H9 (cell line): ENCODE measurements around the gene SMCP. TPM values are rescaled to one million over a fixed set of nuclear protein-coding genes. Genes with fewer than 3 reads are reported as not detected.

ENCODE experiments used
- DNase-seq: peaks from one replicate; pipeline ENCODE4 v3.0.0-alpha.2; 2017
- H2AFZ ChIP-seq: one replicate; pipeline ENCODE4 v1.6.1; 2013; ENCODE audit warnings: mild to moderate bottlenecking, low read length, control low read depth, moderate library complexity
- H2AK5ac ChIP-seq: 2 replicates; pipeline ENCODE4 v1.6.1; 2013; ENCODE audit warnings: low read length, control low read depth, mixed read lengths; ENCODE audit not compliant: insufficient read length
- H2BK120ac ChIP-seq: one replicate; pipeline ENCODE4 v1.6.1; 2013; ENCODE audit warnings: low read depth, mild to moderate bottlenecking, low read length, control low read depth, inconsistent platforms; ENCODE audit not compliant: poor library complexity, severe bottlenecking
- H2BK12ac ChIP-seq: 2 replicates; pipeline ENCODE4 v1.6.1; 2013; ENCODE audit warnings: low read length, control low read depth, mixed read lengths, low read depth; ENCODE audit not compliant: insufficient read length
- H2BK15ac ChIP-seq: 2 replicates; pipeline ENCODE4 v1.6.1; 2013; ENCODE audit warnings: low read depth, low read length, control low read depth
- H2BK20ac ChIP-seq: one replicate; pipeline ENCODE4 v1.6.1; 2013; ENCODE audit warnings: low read depth, mild to moderate bottlenecking, low read length, control low read depth, inconsistent platforms; ENCODE audit not compliant: poor library complexity, severe bottlenecking
- H2BK5ac ChIP-seq: 2 replicates; pipeline ENCODE4 v1.6.1; 2013; ENCODE audit warnings: low read length, control low read depth, mixed read lengths; ENCODE audit not compliant: insufficient read length
- H3K14ac ChIP-seq: 2 replicates; pipeline ENCODE4 v1.6.1; 2013; ENCODE audit warnings: low read length, control low read depth; ENCODE audit not compliant: insufficient read depth
- H3K18ac ChIP-seq: 2 replicates; pipeline ENCODE4 v1.6.1; 2013; ENCODE audit warnings: low read depth, mild to moderate bottlenecking, mixed read lengths, low read length, control low read depth; ENCODE audit not compliant: insufficient read length
- H3K23ac ChIP-seq: 2 replicates; pipeline ENCODE4 v1.6.1; 2013; ENCODE audit warnings: low read length, control low read depth, mixed read lengths, low read depth; ENCODE audit not compliant: insufficient read length
- H3K23me2 ChIP-seq: 2 replicates; pipeline ENCODE4 v1.6.1; 2013; ENCODE audit warnings: low read depth, mild to moderate bottlenecking, mixed read lengths, low read length, control low read depth; ENCODE audit not compliant: insufficient read length, poor library complexity, severe bottlenecking
- H3K27ac ChIP-seq: 2 replicates; pipeline ENCODE4 v1.5.1; 2013; ENCODE audit warnings: low read length, control low read depth, mixed read lengths, low read depth; ENCODE audit not compliant: insufficient read length
- H3K27me3 ChIP-seq: 2 replicates; pipeline ENCODE4 v1.6.1; 2013; ENCODE audit warnings: low read length, control low read depth, inconsistent platforms; ENCODE audit not compliant: insufficient read depth
- H3K4ac ChIP-seq: 2 replicates; pipeline ENCODE4 v1.6.1; 2013; ENCODE audit warnings: low read depth, mild to moderate bottlenecking, control low read depth, inconsistent platforms, low read length, moderate library complexity
- H3K4me1 ChIP-seq: 2 replicates; pipeline ENCODE4 v1.6.1; 2013; ENCODE audit warnings: low read length, control low read depth, inconsistent platforms; ENCODE audit not compliant: insufficient read depth
- H3K4me2 ChIP-seq: 2 replicates; pipeline ENCODE4 v1.6.1; 2013; ENCODE audit warnings: low read length, control low read depth, mixed read lengths; ENCODE audit not compliant: insufficient read length, insufficient read depth
- H3K56ac ChIP-seq: 2 replicates; pipeline ENCODE4 v1.6.1; 2013; ENCODE audit warnings: low read depth, mild to moderate bottlenecking, mixed read lengths, low read length, control low read depth; ENCODE audit not compliant: insufficient read length
- H3K79me1 ChIP-seq: 2 replicates; pipeline ENCODE4 v1.6.1; 2013; ENCODE audit warnings: low read depth, mild to moderate bottlenecking, moderate library complexity, low read length, control low read depth, inconsistent platforms; ENCODE audit not compliant: insufficient read depth, poor library complexity, severe bottlenecking
- H3K79me2 ChIP-seq: 2 replicates; pipeline ENCODE4 v1.6.1; 2013; ENCODE audit warnings: low read length, control low read depth, inconsistent platforms; ENCODE audit not compliant: insufficient read depth
- H3K9ac ChIP-seq: 2 replicates; pipeline ENCODE4 v1.6.1; 2013; ENCODE audit warnings: low read length, control low read depth, mixed read lengths; ENCODE audit not compliant: insufficient read length; ENCODE audit errors: extremely low read depth
- H3K9me3 ChIP-seq: one replicate; pipeline ENCODE4 v1.6.1; 2013; ENCODE audit warnings: low read depth, low read length, inconsistent platforms; ENCODE audit not compliant: control insufficient read depth
- H3T11ph ChIP-seq: one replicate; pipeline ENCODE4 v1.6.1; 2013; ENCODE audit warnings: mild to moderate bottlenecking, low read length, control low read depth, inconsistent platforms
- H4K20me1 ChIP-seq: one replicate; pipeline ENCODE4 v1.6.1; 2013; ENCODE audit not compliant: control insufficient read depth, insufficient read length, insufficient read depth
- H4K5ac ChIP-seq: 2 replicates; pipeline ENCODE4 v1.6.1; 2013; ENCODE audit warnings: low read depth, mild to moderate bottlenecking, mixed read lengths, low read length, control low read depth; ENCODE audit not compliant: insufficient read length
- H4K8ac ChIP-seq: replicated peaks from 2 replicates; pipeline ENCODE4 v1.6.1; 2013; ENCODE audit warnings: low read length, control low read depth, mixed read lengths, low read depth; ENCODE audit not compliant: insufficient read length
- H4K91ac ChIP-seq: 2 replicates; pipeline ENCODE4 v1.6.1; 2013; ENCODE audit warnings: low read depth, mild to moderate bottlenecking, moderate library complexity, mixed read lengths, low read length, control low read depth; ENCODE audit not compliant: insufficient read length
- H3K27ac Mint-ChIP-seq, 3 experiments: 2 replicates in 2 of 3; 3 replicates in 1 of 3; pipeline ENCODE4 v1.8.0; 2020 to 2021; ENCODE audit warnings: mixed read lengths in 3 of 3, mild to moderate bottlenecking in 1 of 3, moderate library complexity in 1 of 3
- H3K27me3 Mint-ChIP-seq: 2 replicates; pipeline ENCODE4 v1.8.0; 2021; ENCODE audit warnings: low read depth, mild to moderate bottlenecking, moderate library complexity, mixed read lengths
- H3K36me3 Mint-ChIP-seq, 3 experiments: 2 replicates in 2 of 3; 3 replicates in 1 of 3; pipeline ENCODE4 v1.8.0; 2020 to 2021; ENCODE audit warnings: low read depth in 3 of 3, mixed read lengths in 3 of 3; ENCODE audit not compliant: insufficient read depth in 1 of 3
- H3K4me1 Mint-ChIP-seq, 2 experiments: 2 replicates each; pipeline ENCODE4 v1.8.0; 2020; ENCODE audit warnings: mixed read lengths in 2 of 2
- H3K4me3 Mint-ChIP-seq, 2 experiments: 2 replicates in 1 of 2; 3 replicates in 1 of 2; pipeline ENCODE4 v1.8.0; 2020 to 2021; ENCODE audit warnings: mild to moderate bottlenecking in 2 of 2, mixed read lengths in 2 of 2, moderate library complexity in 1 of 2
- H3K9me3 Mint-ChIP-seq, 2 experiments: 2 replicates in 1 of 2; 3 replicates in 1 of 2; pipeline ENCODE4 v1.8.0; 2020; ENCODE audit warnings: mild to moderate bottlenecking in 2 of 2, mixed read lengths in 2 of 2, moderate library complexity in 1 of 2
- WGBS: extraction: QIAGEN DNeasy Blood & Tissue Kit; methylation state at CpG from one replicate; pipeline ENCODE4 v1.1.7; 2013; ENCODE audit warnings: missing lambda C conversion rate, low lambda C conversion rate, mixed read lengths; ENCODE audit not compliant: insufficient read length; ENCODE audit errors: extremely low coverage; 5-methylcytosine and 5-hydroxymethylcytosine counted together
- total RNA-seq: library from RNA; stranded (reverse); gene quantifications from 2 replicates; pipeline ENCODE4 v1.2.1, GENCODE V29; 2021
- TF ChIP-seq, protein P1 (sequence below): fragments of 200-600 bp; sonication (generic); conservative IDR thresholded peaks from 3 replicates; pipeline ENCODE4 v1.8.0; 2021; ENCODE audit warnings: antibody characterized with exemption, mild to moderate bottlenecking

The SMCP gene
- total RNA-seq, 1 experiment from 2014 or later = not detected

DNA sequence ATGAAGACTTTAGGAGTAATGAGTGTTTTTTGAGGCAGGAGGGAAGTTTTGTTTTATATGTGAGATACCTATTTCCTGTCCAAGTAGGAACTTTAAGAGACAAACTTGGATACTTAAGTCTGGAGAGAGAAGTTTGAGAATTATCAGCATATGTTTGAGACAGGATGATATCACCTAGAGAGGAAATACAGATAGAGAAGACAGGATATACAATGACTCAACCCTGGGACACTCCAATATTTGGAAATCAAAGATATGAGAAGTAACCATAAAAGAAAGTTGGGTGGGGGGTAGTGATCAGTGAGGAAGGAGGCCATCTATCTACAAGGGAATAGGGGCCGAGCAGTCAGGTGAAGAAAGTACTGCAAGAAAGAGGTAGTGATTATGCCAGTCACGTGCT lies 11.8 kb upstream of the SMCP start:
- no peak overlapping the region for H2BK15ac ChIP-seq
- no peak overlapping the region for H2BK5ac ChIP-seq
- H2BK12ac ChIP-seq = no peak overlapping the region
- no peak overlapping the region for H3K9ac ChIP-seq
- H3K18ac ChIP-seq = no peak overlapping the region
- DNase-seq = no peak
- no peak overlapping the region for H4K8ac ChIP-seq
- no peak overlapping the region for H3K14ac ChIP-seq
- H4K20me1 ChIP-seq = no peaks in the 10 kb centered on the region
- H2AK5ac ChIP-seq = no peak overlapping the region
- TF ChIP-seq, protein P1, sequence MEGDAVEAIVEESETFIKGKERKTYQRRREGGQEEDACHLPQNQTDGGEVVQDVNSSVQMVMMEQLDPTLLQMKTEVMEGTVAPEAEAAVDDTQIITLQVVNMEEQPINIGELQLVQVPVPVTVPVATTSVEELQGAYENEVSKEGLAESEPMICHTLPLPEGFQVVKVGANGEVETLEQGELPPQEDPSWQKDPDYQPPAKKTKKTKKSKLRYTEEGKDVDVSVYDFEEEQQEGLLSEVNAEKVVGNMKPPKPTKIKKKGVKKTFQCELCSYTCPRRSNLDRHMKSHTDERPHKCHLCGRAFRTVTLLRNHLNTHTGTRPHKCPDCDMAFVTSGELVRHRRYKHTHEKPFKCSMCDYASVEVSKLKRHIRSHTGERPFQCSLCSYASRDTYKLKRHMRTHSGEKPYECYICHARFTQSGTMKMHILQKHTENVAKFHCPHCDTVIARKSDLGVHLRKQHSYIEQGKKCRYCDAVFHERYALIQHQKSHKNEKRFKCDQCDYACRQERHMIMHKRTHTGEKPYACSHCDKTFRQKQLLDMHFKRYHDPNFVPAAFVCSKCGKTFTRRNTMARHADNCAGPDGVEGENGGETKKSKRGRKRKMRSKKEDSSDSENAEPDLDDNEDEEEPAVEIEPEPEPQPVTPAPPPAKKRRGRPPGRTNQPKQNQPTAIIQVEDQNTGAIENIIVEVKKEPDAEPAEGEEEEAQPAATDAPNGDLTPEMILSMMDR = no peak
- Mint-ChIP-seq H3K9me3 (peaks cover 20 to 23% of the 10 kb centered on the region in 2 experiments), H3K4me1 (no peaks in the 10 kb centered on the region), H3K4me3 (no peak overlapping the region), H3K27me3 (no peaks in the 10 kb centered on the region), H3K27ac (no peak overlapping the region), H3K36me3 (no peaks in the 10 kb centered on the region; a peak in 2 of 7 replicates)
- no peak overlapping the region for H3K56ac ChIP-seq
- no peaks in the 10 kb centered on the region for H3K79me2 ChIP-seq
- no peak overlapping the region for H2BK120ac ChIP-seq
- no peak overlapping the region for H3K4me2 ChIP-seq
- H2AFZ ChIP-seq = no peak overlapping the region
- no peaks in the 10 kb centered on the region for H3K4me1 ChIP-seq
- no peak overlapping the region for H3K27ac ChIP-seq
- H3K9me3 ChIP-seq = peaks cover 40% of the 10 kb centered on the region
- H2BK20ac ChIP-seq = no peak overlapping the region
- no peaks in the 10 kb centered on the region for H3K79me1 ChIP-seq
- no peaks in the 10 kb centered on the region for H3K27me3 ChIP-seq
- H3K4ac ChIP-seq = no peak overlapping the region
- H3K23me2 ChIP-seq = no peaks in the 10 kb centered on the region
- H3K23ac ChIP-seq = no peak overlapping the region
- no peak overlapping the region for H4K5ac ChIP-seq
- WGBS = no CpG with 5 or more reads among the region's 2 CpGs
- no peak overlapping the region for H3T11ph ChIP-seq
- H4K91ac ChIP-seq = no peak overlapping the region
